Endodermal cell (in vitro differentiated cells): ENCODE data around the gene ZRANB2. TPM values are rescaled to one million over a fixed set of nuclear protein-coding genes. Genes with fewer than 3 reads are reported as not detected.

Source experiments
- DNase-seq: peaks from one replicate; pipeline ENCODE4 v3.0.0-alpha.2; 2017
- H3K27ac ChIP-seq: 2 replicates; pipeline ENCODE4 v1.5.1; 2013; ENCODE audit warnings: mild to moderate bottlenecking, low read depth, low read length, moderate library complexity
- H3K27me3 ChIP-seq: 2 replicates; pipeline ENCODE4 v1.6.1; 2013; ENCODE audit warnings: mild to moderate bottlenecking, low read length, moderate library complexity; ENCODE audit not compliant: insufficient read depth, control insufficient read depth, poor library complexity, severe bottlenecking
- H3K36me3 ChIP-seq: 2 replicates; pipeline ENCODE4 v1.7.0; 2013; ENCODE audit warnings: mild to moderate bottlenecking, low read length, moderate library complexity; ENCODE audit not compliant: control insufficient read depth, insufficient read depth
- H3K4me1 ChIP-seq: one replicate; pipeline ENCODE4 v1.7.0; 2013; ENCODE audit warnings: low read length; ENCODE audit not compliant: control insufficient read depth, insufficient read depth
- H3K4me3 ChIP-seq: 2 replicates; pipeline ENCODE4 v1.5.1; 2013; ENCODE audit warnings: mild to moderate bottlenecking, low read length, moderate library complexity
- H3K9ac ChIP-seq: 2 replicates; pipeline ENCODE4 v1.6.1; 2013; ENCODE audit warnings: mild to moderate bottlenecking, low read length, moderate library complexity; ENCODE audit not compliant: poor library complexity, severe bottlenecking; ENCODE audit errors: extremely low read depth
- H3K9me3 ChIP-seq: 2 replicates; pipeline ENCODE4 v1.6.1; 2013; ENCODE audit warnings: mild to moderate bottlenecking, low read length, moderate library complexity; ENCODE audit not compliant: control insufficient read depth
- H3K27ac Mint-ChIP-seq: 2 replicates; pipeline ENCODE4 v1.8.0; 2020; ENCODE audit warnings: mixed read lengths
- H3K27me3 Mint-ChIP-seq: 2 replicates; pipeline ENCODE4 v1.8.0; 2021; ENCODE audit warnings: mild to moderate bottlenecking, mixed read lengths; ENCODE audit not compliant: insufficient read depth
- H3K36me3 Mint-ChIP-seq: 2 replicates; pipeline ENCODE4 v1.8.0; 2020; ENCODE audit warnings: low read depth, mixed read lengths
- H3K4me1 Mint-ChIP-seq: 2 replicates; pipeline ENCODE4 v1.8.0; 2020; ENCODE audit warnings: mixed read lengths
- H3K4me3 Mint-ChIP-seq: 2 replicates; pipeline ENCODE4 v1.8.0; 2020; ENCODE audit warnings: mild to moderate bottlenecking, moderate library complexity, mixed read lengths
- H3K9me3 Mint-ChIP-seq: 2 replicates; pipeline ENCODE4 v1.8.0; 2020; ENCODE audit warnings: mild to moderate bottlenecking, mixed read lengths
- CTCF ChIP-seq: fragments of 200-600 bp; sonication (generic); conservative IDR thresholded peaks from 2 replicates; pipeline ENCODE4 v1.5.0; 2021; ENCODE audit warnings: antibody characterized with exemption, mild to moderate bottlenecking
- WGBS, 2 experiments: methylation state at CpG; one replicate each; pipeline versions ENCODE4 v1.1.5 to v1.1.7; 2013; ENCODE audit warnings: missing lambda C conversion rate in 2 of 2, mixed read lengths in 1 of 2; ENCODE audit not compliant: insufficient coverage in 1 of 2, insufficient read length in 1 of 2; 5-methylcytosine and 5-hydroxymethylcytosine counted together
- total RNA-seq, 2 donors: library from RNA; stranded (reverse); fragmentation: NEBNext Ultra II Directional in 1 of 2; extraction: Animal tissue kit (Norgen Biotek cat#: 25700) in 1 of 2; gene quantifications; 2 replicates in 1 of 2; 3 replicates in 1 of 2; pipeline ENCODE4 v1.2.1, GENCODE V29; 2021

The ZRANB2 gene
- total RNA-seq, 2 donors from 2014 or later, result 82.4 to 94.0 TPM

DNA sequence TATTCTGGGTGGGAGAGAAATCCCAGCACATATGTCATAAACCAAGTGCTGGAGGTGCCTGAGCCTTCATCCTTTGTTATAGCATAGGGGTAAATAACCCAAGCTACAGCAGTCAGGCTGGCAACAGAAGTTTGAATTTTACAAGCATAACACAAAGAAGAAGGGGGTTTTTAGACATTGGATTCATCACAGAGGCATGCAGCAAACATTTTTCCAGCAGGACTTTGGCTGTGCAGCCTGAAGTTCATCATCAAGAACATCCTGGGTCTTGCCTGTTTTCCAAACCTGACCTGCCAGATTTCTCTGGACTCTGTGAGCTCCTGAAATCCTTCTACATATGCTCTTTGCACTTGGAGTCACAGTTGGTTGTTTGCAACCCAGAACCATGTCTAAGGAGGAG lies 49.4 kb downstream of the ZRANB2 start:
- H3K4me3 Mint-ChIP-seq, result no peak overlapping the region
- no peak overlapping the region for H3K27ac ChIP-seq
- H3K27me3 ChIP-seq, result no peaks in the 10 kb centered on the region
- H3K27me3 Mint-ChIP-seq, result peaks cover 2% of the 10 kb centered on the region
- no peaks in the 10 kb centered on the region for H3K4me1 ChIP-seq
- no peaks in the 10 kb centered on the region for H3K9me3 ChIP-seq
- no peak for DNase-seq
- no peak for TF ChIP-seq CTCF
- no peak overlapping the region for H3K4me3 ChIP-seq
- H3K4me1 Mint-ChIP-seq, result no peaks in the 10 kb centered on the region
- no peak overlapping the region for H3K27ac Mint-ChIP-seq
- no peaks in the 10 kb centered on the region for H3K36me3 Mint-ChIP-seq
- no peak overlapping the region for H3K9ac ChIP-seq
- H3K9me3 Mint-ChIP-seq, result no peaks in the 10 kb centered on the region
- H3K36me3 ChIP-seq, result no peaks in the 10 kb centered on the region

DNA sequence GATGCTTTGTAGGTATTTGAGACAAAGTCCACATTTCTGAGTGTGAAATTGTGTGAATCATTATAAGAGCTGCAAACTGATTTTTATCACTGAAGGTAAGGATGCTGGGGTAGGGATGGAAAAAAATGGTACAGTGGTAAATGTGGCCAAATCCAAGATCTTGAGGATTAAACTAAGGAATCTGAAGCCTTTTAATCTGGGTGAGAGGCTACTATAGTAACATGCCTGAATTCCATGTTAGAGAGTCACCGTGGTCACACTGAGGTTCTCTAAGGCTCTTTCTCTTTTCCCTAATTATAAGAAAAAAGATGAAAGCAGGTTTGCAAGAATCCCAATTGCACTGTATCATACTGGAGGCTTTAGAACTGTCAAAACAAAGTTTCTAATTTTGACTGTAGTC lies 50.8 kb downstream of the ZRANB2 start:
- H3K4me1 Mint-ChIP-seq, result no peaks in the 10 kb centered on the region
- no peak overlapping the region for H3K4me3 ChIP-seq
- no peak for DNase-seq
- TF ChIP-seq CTCF, result no peak
- H3K9me3 ChIP-seq, result no peaks in the 10 kb centered on the region
- H3K4me1 ChIP-seq, result no peaks in the 10 kb centered on the region
- H3K27ac ChIP-seq, result no peak overlapping the region
- no peaks in the 10 kb centered on the region for H3K9me3 Mint-ChIP-seq
- H3K36me3 ChIP-seq, result no peaks in the 10 kb centered on the region
- no peaks in the 10 kb centered on the region for H3K27me3 ChIP-seq
- H3K4me3 Mint-ChIP-seq, result no peak overlapping the region
- WGBS, 2 experiments, result 95 to 100% methylated on average over 1 of the region's 1 CpG
- H3K9ac ChIP-seq, result no peak overlapping the region
- peaks cover 2% of the 10 kb centered on the region for H3K27me3 Mint-ChIP-seq
- no peaks in the 10 kb centered on the region for H3K36me3 Mint-ChIP-seq
- no peak overlapping the region for H3K27ac Mint-ChIP-seq

GRCh38 chr1:71028981-71029380 lies 51.9 kb downstream of the ZRANB2 start:
- H3K4me1 ChIP-seq, result no peaks in the 10 kb centered on the region
- H3K9me3 Mint-ChIP-seq, result no peaks in the 10 kb centered on the region
- H3K9ac ChIP-seq, result no peak overlapping the region
- H3K27me3 Mint-ChIP-seq, result peaks cover 2% of the 10 kb centered on the region
- no peaks in the 10 kb centered on the region for H3K9me3 ChIP-seq
- no peak for TF ChIP-seq CTCF
- 87% methylated on average over 1 of the region's 1 CpG; no CpG with 5 or more reads in 1 of the 2 experiments for WGBS, 2 experiments
- DNase-seq, result no peak
- H3K27ac ChIP-seq, result no peak overlapping the region
- no peaks in the 10 kb centered on the region for H3K4me1 Mint-ChIP-seq
- H3K36me3 ChIP-seq, result no peaks in the 10 kb centered on the region
- no peak overlapping the region for H3K27ac Mint-ChIP-seq
- no peaks in the 10 kb centered on the region for H3K27me3 ChIP-seq
- no peak overlapping the region for H3K4me3 ChIP-seq
- H3K4me3 Mint-ChIP-seq, result no peak overlapping the region
- H3K36me3 Mint-ChIP-seq, result no peaks in the 10 kb centered on the region
